OCI-LY1 (cell line): ENCODE results near the gene DOK4.

Experiments
- H2AFZ ChIP-seq: fragments of 200-600 bp; sonication (generic), shearing (Covaris generic); 2 replicates; pipeline ENCODE4 v1.6.0; 2014; ENCODE audit warnings: antibody characterized with exemption, mild to moderate bottlenecking, low read length
- H3F3A ChIP-seq: fragments of 200-600 bp; sonication (generic), shearing (Covaris generic); 2 replicates; pipeline ENCODE4 v1.6.0; 2014; ENCODE audit warnings: mild to moderate bottlenecking, antibody characterized with exemption, low read length, moderate library complexity; ENCODE audit not compliant: insufficient read depth
- H3K27ac ChIP-seq: fragments of 200-600 bp; sonication (generic); 2 replicates; pipeline ENCODE4 v1.5.1; 2014; ENCODE audit warnings: low read length, mixed run types, mild to moderate bottlenecking, low read depth; ENCODE audit not compliant: poor library complexity, severe bottlenecking
- H3K27me3 ChIP-seq: fragments of 200-600 bp; sonication (generic); 2 replicates; pipeline ENCODE4 v1.6.0; 2014; ENCODE audit warnings: antibody characterized with exemption, mild to moderate bottlenecking, low read length, moderate library complexity; ENCODE audit not compliant: insufficient read depth
- H3K36me3 ChIP-seq: fragments of 200-600 bp; sonication (generic); 2 replicates; pipeline ENCODE4 v1.6.1; 2014; ENCODE audit warnings: mild to moderate bottlenecking, antibody characterized with exemption, low read length, moderate library complexity, mixed read lengths; ENCODE audit not compliant: insufficient read depth
- H3K4me1 ChIP-seq: fragments of 200-600 bp; sonication (generic); 2 replicates; pipeline ENCODE4 v1.5.1; 2014; ENCODE audit warnings: mild to moderate bottlenecking, low read length, moderate library complexity; ENCODE audit not compliant: insufficient read depth, severe bottlenecking
- H3K4me2 ChIP-seq: fragments of 200-600 bp; sonication (generic), shearing (Covaris generic); 2 replicates; pipeline ENCODE4 v1.6.1; 2014; ENCODE audit warnings: low read length
- H3K4me3 ChIP-seq: fragments of 200-600 bp; sonication (generic); 2 replicates; pipeline ENCODE4 v1.5.1; 2014; ENCODE audit warnings: low read length, low read depth, mild to moderate bottlenecking, mixed read lengths; ENCODE audit not compliant: poor library complexity, severe bottlenecking
- H3K79me2 ChIP-seq: fragments of 200-600 bp; shearing (Covaris generic); 2 replicates; pipeline ENCODE4 v1.6.1; 2016; ENCODE audit warnings: mixed run types, low read length, mixed read lengths; ENCODE audit not compliant: insufficient read depth
- H3K9ac ChIP-seq: fragments of 200-600 bp; sonication (generic), shearing (Covaris generic); 2 replicates; pipeline ENCODE4 v1.6.1; 2014; ENCODE audit warnings: mild to moderate bottlenecking, low read length, mixed read lengths
- H3K9me2 ChIP-seq: fragments of 200-600 bp; sonication (generic), shearing (Covaris generic); 2 replicates; pipeline ENCODE4 v1.6.1; 2014; ENCODE audit warnings: low read depth, mild to moderate bottlenecking, low read length, mixed read lengths
- H3K9me3 ChIP-seq: fragments of 200-600 bp; shearing (Covaris generic); 2 replicates; pipeline ENCODE4 v1.6.1; 2014; ENCODE audit warnings: low read length, mixed read lengths
- H4K20me1 ChIP-seq: fragments of 200-600 bp; sonication (generic), shearing (Covaris generic); 2 replicates; pipeline ENCODE4 v1.6.0; 2016; ENCODE audit warnings: mild to moderate bottlenecking, low read length; ENCODE audit not compliant: insufficient read depth
- EZH2 ChIP-seq: fragments of 200-600 bp; sonication (generic), shearing (Covaris generic); IDR thresholded peaks from 2 replicates; pipeline ENCODE4 v1.8.0; 2017; ENCODE audit warnings: borderline replicate concordance, mixed run types, mild to moderate bottlenecking, antibody characterized with exemption, low read length, moderate library complexity, mixed read lengths
- TF ChIP-seq, protein P1 (sequence below): fragments of 200-600 bp; sonication (generic), shearing (Covaris generic); IDR thresholded peaks from 2 replicates; pipeline ENCODE4 v1.5.1; 2017; ENCODE audit warnings: mild to moderate bottlenecking, antibody characterized with exemption, low read length, moderate library complexity, mixed read lengths

DOK4 gene

DNA sequence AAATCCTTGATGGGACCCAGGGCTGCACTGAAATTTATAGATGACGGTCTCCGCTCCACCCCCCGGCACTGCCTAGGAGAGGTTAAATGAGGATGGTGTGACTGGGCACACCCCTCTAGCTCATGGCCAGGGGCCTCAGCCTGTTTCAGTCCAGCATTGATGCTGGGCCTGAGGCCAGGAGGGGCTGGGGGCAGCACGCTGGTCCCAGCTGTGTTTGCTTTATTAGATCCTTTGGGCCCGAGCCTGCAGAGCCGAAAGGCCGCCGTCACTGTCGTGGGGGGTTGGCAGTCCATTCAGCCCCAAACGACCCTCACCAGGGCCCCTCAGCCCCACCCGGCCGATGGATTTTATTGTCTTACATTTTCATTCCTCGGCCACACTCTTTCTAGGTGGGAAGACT, 10.8 kb upstream of the DOK4 start:
- H3F3A ChIP-seq = no peaks in the 10 kb centered on the region
- no peaks in the 10 kb centered on the region for H3K9me2 ChIP-seq
- no peak overlapping the region for H2AFZ ChIP-seq
- H3K9me3 ChIP-seq = no peaks in the 10 kb centered on the region
- no peaks in the 10 kb centered on the region for H3K4me1 ChIP-seq
- no peaks in the 10 kb centered on the region for H3K79me2 ChIP-seq
- H3K4me3 ChIP-seq = no peak overlapping the region
- TF ChIP-seq, protein P1, sequence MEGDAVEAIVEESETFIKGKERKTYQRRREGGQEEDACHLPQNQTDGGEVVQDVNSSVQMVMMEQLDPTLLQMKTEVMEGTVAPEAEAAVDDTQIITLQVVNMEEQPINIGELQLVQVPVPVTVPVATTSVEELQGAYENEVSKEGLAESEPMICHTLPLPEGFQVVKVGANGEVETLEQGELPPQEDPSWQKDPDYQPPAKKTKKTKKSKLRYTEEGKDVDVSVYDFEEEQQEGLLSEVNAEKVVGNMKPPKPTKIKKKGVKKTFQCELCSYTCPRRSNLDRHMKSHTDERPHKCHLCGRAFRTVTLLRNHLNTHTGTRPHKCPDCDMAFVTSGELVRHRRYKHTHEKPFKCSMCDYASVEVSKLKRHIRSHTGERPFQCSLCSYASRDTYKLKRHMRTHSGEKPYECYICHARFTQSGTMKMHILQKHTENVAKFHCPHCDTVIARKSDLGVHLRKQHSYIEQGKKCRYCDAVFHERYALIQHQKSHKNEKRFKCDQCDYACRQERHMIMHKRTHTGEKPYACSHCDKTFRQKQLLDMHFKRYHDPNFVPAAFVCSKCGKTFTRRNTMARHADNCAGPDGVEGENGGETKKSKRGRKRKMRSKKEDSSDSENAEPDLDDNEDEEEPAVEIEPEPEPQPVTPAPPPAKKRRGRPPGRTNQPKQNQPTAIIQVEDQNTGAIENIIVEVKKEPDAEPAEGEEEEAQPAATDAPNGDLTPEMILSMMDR = no peak
- no peak for TF ChIP-seq EZH2
- H3K27me3 ChIP-seq = 0 out of 2 replicates have a peak, but pooled peaks cover 6% of the 10 kb centered on the region
- no peak overlapping the region for H3K27ac ChIP-seq
- H3K9ac ChIP-seq = no peak overlapping the region
- H4K20me1 ChIP-seq = no peaks in the 10 kb centered on the region
- no peak overlapping the region for H3K4me2 ChIP-seq
- no peaks in the 10 kb centered on the region for H3K36me3 ChIP-seq

DNA sequence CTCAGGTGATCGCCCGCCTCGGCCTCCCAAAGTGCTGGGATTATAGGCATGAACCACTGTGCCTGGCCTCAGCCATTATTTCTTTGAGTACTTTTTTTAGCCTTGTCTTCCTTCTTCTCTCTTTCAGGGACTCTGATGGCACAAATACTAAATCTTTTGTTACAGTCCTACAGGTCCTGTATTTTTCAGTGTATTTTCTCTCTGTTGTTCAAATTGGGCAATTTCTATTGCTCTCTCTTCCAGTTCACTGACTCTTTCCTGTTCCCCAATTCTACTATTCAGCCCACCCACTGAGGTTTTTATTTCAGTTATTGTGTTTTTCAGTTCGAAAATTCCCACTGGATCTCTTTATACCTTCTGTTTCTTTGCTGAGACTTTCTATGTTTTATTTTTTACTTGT, 7.5 kb upstream of the DOK4 start:
- H3K9ac ChIP-seq = no peak overlapping the region
- H3K36me3 ChIP-seq = no peaks in the 10 kb centered on the region
- H3K27ac ChIP-seq = no peak overlapping the region
- no peak overlapping the region for H3K4me2 ChIP-seq
- H3K4me1 ChIP-seq = no peaks in the 10 kb centered on the region
- no peaks in the 10 kb centered on the region; the same call in 1 of the 2 replicates for H3K27me3 ChIP-seq
- no peaks in the 10 kb centered on the region for H4K20me1 ChIP-seq
- no peak for TF ChIP-seq EZH2
- TF ChIP-seq, protein P1 = no peak
- no peaks in the 10 kb centered on the region for H3F3A ChIP-seq
- no peak overlapping the region for H3K4me3 ChIP-seq
- no peaks in the 10 kb centered on the region for H3K9me2 ChIP-seq
- no peaks in the 10 kb centered on the region for H3K79me2 ChIP-seq
- no peaks in the 10 kb centered on the region for H3K9me3 ChIP-seq
- H2AFZ ChIP-seq = no peak overlapping the region

- Histone ChIP-seq H3K36me3 (no peaks in the 10 kb centered on the region), H3K9ac (no peak overlapping the region), H3F3A (no peaks in the 10 kb centered on the region), H2AFZ (no peak overlapping the region), H3K9me3 (no peaks in the 10 kb centered on the region), H3K79me2 (no peaks in the 10 kb centered on the region), H3K4me1 (peaks cover 5% of the 10 kb centered on the region), H3K27me3 (peaks cover 3% of the 10 kb centered on the region), H3K4me3 (no peak overlapping the region), H4K20me1 (no peaks in the 10 kb centered on the region), H3K4me2 (no peak overlapping the region), H3K9me2 (no peaks in the 10 kb centered on the region), H3K27ac (no peak overlapping the region)
- no peak for TF ChIP-seq EZH2
- TF ChIP-seq, protein P1 = no peak
Measured at GRCh38 chr16:57489229-57489628, 2.9 kb upstream of the DOK4 start.
